Motor neuron (in vitro differentiated cells): Measurements from ENCODE around the gene MFSD1. TPM values are rescaled to one million over a fixed set of nuclear protein-coding genes. Genes with fewer than 3 reads are reported as not detected.
"Not testable (repeated sequence)": the region's sequence is repeated elsewhere in the genome, so short reads cannot be mapped to it uniquely, and the experiment has no call there.

Source experiments
- ATAC-seq, 8 experiments: fragments of 200-7000 bp; cut with Tn5 transposase; replicated peaks in 6 of 8; 2 replicates each; pipeline ENCODE4 v1.8.0; 2021; ENCODE audit warnings: mild to moderate bottlenecking in 8 of 8, moderate library complexity in 8 of 8
- H3K27ac ChIP-seq, 2 donors: fragments of 250-450 bp; sonication (Bioruptor Pico); 2 replicates each; pipeline ENCODE4 v1.9.0; 2021; ENCODE audit warnings: antibody characterized with exemption in 2 of 2, mild to moderate bottlenecking in 2 of 2, moderate library complexity in 1 of 2
- H3K4me1 ChIP-seq, 2 donors: fragments of 250-450 bp; sonication (Bioruptor Pico); replicated peaks in 1 of 2; 2 replicates each; pipeline ENCODE4 v1.6.1; 2021; ENCODE audit warnings: antibody characterized with exemption in 2 of 2, mild to moderate bottlenecking in 2 of 2, moderate library complexity in 1 of 2
- H3K4me3 ChIP-seq, 5 donors: fragments of 250-450 bp; sonication (Bioruptor Pico); 2 replicates each; pipeline ENCODE4 v1.9.0; 2021; ENCODE audit warnings: antibody characterized with exemption in 5 of 5, mild to moderate bottlenecking in 5 of 5, moderate library complexity in 4 of 5
- WGBS, 10 experiments: fragments of 450-650 bp; shearing (Covaris generic); methylation state at CpG; one replicate each; pipeline ENCODE4 v1.0.0; 2022; 5-methylcytosine and 5-hydroxymethylcytosine counted together
- in situ Hi-C, 9 experiments: fragments of 400-800 bp; cut with MboI; loops; one replicate each; pipeline ENCODE4 v1.15.0; 2021; ENCODE audit warnings: low sequenced_read_pairs in 9 of 9, low pct_unique_long_range_greater_than_20kb in 2 of 9; ENCODE audit not compliant: unreplicated experiment in 9 of 9
- total RNA-seq, 8 experiments: library from RNA; unstranded; fragments of 300-600 nt; gene quantifications; 2 replicates each; pipeline versions ENCODE4 v1.2.3 to v1.2.4, GENCODE V29; 2022

MFSD1 gene
- total RNA-seq, 8 experiments from 2014 or later: 10.1 to 70.1 (median 22.9) TPM

GRCh38 chr3:158781849-158782248 is 20.0 kb upstream of the MFSD1 start:
- no peak overlapping the region for H3K4me3 ChIP-seq
- H3K27ac ChIP-seq: no peak overlapping the region
- no peak for ATAC-seq
- no peaks in the 10 kb centered on the region for H3K4me1 ChIP-seq
- in situ Hi-C loops: loop anchor here in 2 of 9 experiments (10.0 to 25.0 kb wide), 2 partner anchors 57 to 120 kb away; partner anchors contain the start of gene LXN (in 2 of the 2)
- 14 to 83% (median 45%) methylated on average over 1 of the region's 1 CpG; no CpG with 5 or more reads in 2 of the 10 experiments for WGBS, 10 experiments

- WGBS, 10 experiments: 0 to 100% (median 58%) methylated on average over 1 to 3 of the region's 3 CpGs
- ATAC-seq: peak in 3 of 8 experiments; percentile 52 to 90 (median 80)
- in situ Hi-C loops: loop anchor here in 2 of 9 experiments (10.0 to 25.0 kb wide), 2 partner anchors 58 to 120 kb away; partner anchors contain the start of gene LXN (in 2 of the 2)
- Histone ChIP-seq H3K27ac (no peak overlapping the region), H3K4me1 (no peaks in the 10 kb centered on the region), H3K4me3 (no peak overlapping the region)
Measured at GRCh38 chr3:158782283-158782989, 19.4 kb upstream of the MFSD1 start.

GRCh38 chr3:158783051-158783450 is 18.8 kb upstream of the MFSD1 start:
- H3K4me1 ChIP-seq: no peaks in the 10 kb centered on the region
- H3K4me3 ChIP-seq: no peak overlapping the region
- peak in 3 of 8 experiments; percentile 28 to 79 (median 52) for ATAC-seq
- in situ Hi-C loops: loop anchor here in 2 of 9 experiments (10.0 to 25.0 kb wide), 2 partner anchors 58 to 121 kb away; partner anchors contain the start of gene LXN (in 2 of the 2)
- 80 to 100% (median 100%) methylated on average over 1 to 2 of the region's 2 CpGs; no CpG with 5 or more reads in 2 of the 10 experiments for WGBS, 10 experiments
- no peak overlapping the region for H3K27ac ChIP-seq

GRCh38 chr3:158785972-158786371 is 15.9 kb upstream of the MFSD1 start:
- Histone ChIP-seq H3K4me3 (no peak overlapping the region), H3K4me1 (no peaks in the 10 kb centered on the region), H3K27ac (no peak overlapping the region)
- ATAC-seq: no peak
- in situ Hi-C loops: loop anchor here in 2 of 9 experiments (10.0 to 25.0 kb wide), 2 partner anchors 61 to 124 kb away; partner anchors contain the start of gene LXN (in 2 of the 2)
- whole genome bisulfite sequencing, 10 experiments: 42 to 100% (median 85%) methylated on average over 2 to 3 of the region's 3 CpGs

- WGBS, 10 experiments: 80 to 100% (median 100%) methylated on average over 1 of the region's 1 CpG; no CpG with 5 or more reads in 3 of the 10 experiments
- ATAC-seq: no peak
- in situ Hi-C loops: loop anchor here in 2 of 9 experiments (10.0 to 25.0 kb wide), 2 partner anchors 64 to 126 kb away; partner anchors contain the start of gene LXN (in 2 of the 2)
- no peak overlapping the region for H3K27ac ChIP-seq
- H3K4me1 ChIP-seq: no peaks in the 10 kb centered on the region
- H3K4me3 ChIP-seq: no peak overlapping the region
Measured at GRCh38 chr3:158788446-158788845, 13.4 kb upstream of the MFSD1 start.

- peak in 3 of 8 experiments; percentile 72 to 87 (median 73) for ATAC-seq
- in situ Hi-C loops: loop anchor here in 2 of 9 experiments (10.0 to 25.0 kb wide), 2 partner anchors 65 to 127 kb away; partner anchors contain the start of gene LXN (in 2 of the 2)
- Histone ChIP-seq H3K27ac (no peak overlapping the region), H3K4me1 (no peaks in the 10 kb centered on the region), H3K4me3 (no peak overlapping the region)
- 58 to 100% (median 89%) methylated on average over 1 of the region's 1 CpG; no CpG with 5 or more reads in 2 of the 10 experiments for WGBS, 10 experiments
Measured at GRCh38 chr3:158789592-158789991, 12.3 kb upstream of the MFSD1 start.

GRCh38 chr3:158790901-158791589 is 10.8 kb upstream of the MFSD1 start:
- peak in 4 of 8 experiments; percentile 56 to 74 (median 64) for ATAC-seq
- Histone ChIP-seq H3K4me1 (no peaks in the 10 kb centered on the region), H3K27ac (no peak overlapping the region), H3K4me3 (no peak overlapping the region)
- 3 to 28% (median 14%) methylated on average over 3 to 11 of the region's 11 CpGs for WGBS, 10 experiments
- in situ Hi-C loops: loop anchor here in 3 of 9 experiments (5.0 to 25.0 kb wide), 3 partner anchors 64 to 129 kb away; partner anchors contain the start of gene LXN (in 2 of the 3)

GRCh38 chr3:158791590-158791920 is 10.3 kb upstream of the MFSD1 start:
- not testable (repeated sequence) for ATAC-seq, H3K27ac ChIP-seq, H3K4me3 ChIP-seq, H3K4me1 ChIP-seq
- WGBS, 10 experiments: 0 to 10% (median 0%) methylated on average over 1 of the region's 1 CpG; no CpG with 5 or more reads in 5 of the 10 experiments
- in situ Hi-C loops: loop anchor here in 3 of 9 experiments (5.0 to 25.0 kb wide), 3 partner anchors 64 to 129 kb away; partner anchors contain the start of gene LXN (in 2 of the 3)

- no peak overlapping the region for H3K27ac ChIP-seq
- no peaks in the 10 kb centered on the region for H3K4me1 ChIP-seq
- 43 to 87% (median 57%) methylated on average over 4 to 8 of the region's 8 CpGs; no CpG with 5 or more reads in 1 of the 10 experiments for WGBS, 10 experiments
- no peak overlapping the region for H3K4me3 ChIP-seq
- ATAC-seq: peak in 3 of 8 experiments; percentile 15 to 86 (median 62)
- in situ Hi-C loops: loop anchor here in 3 of 9 experiments (5.0 to 25.0 kb wide), 3 partner anchors 65 to 130 kb away; partner anchors contain the start of gene LXN (in 2 of the 3)
Measured at GRCh38 chr3:158792709-158793108, 9.1 kb upstream of the MFSD1 start.

- in situ Hi-C loops: loop anchor here in 3 of 9 experiments (5.0 to 25.0 kb wide), 3 partner anchors 67 to 132 kb away; partner anchors contain the start of gene LXN (in 2 of the 3)
- Histone ChIP-seq H3K27ac (no peak overlapping the region), H3K4me1 (no peaks in the 10 kb centered on the region), H3K4me3 (no peak overlapping the region)
- ATAC-seq: no peak
- 46 to 100% (median 93%) methylated on average over 2 of the region's 2 CpGs; no CpG with 5 or more reads in 4 of the 10 experiments for WGBS, 10 experiments
Measured at GRCh38 chr3:158794206-158794605, 7.6 kb upstream of the MFSD1 start.

GRCh38 chr3:158794936-158795518 is 6.8 kb upstream of the MFSD1 start:
- WGBS, 10 experiments: 50 to 100% (median 80%) methylated on average over 2 to 5 of the region's 5 CpGs; no CpG with 5 or more reads in 1 of the 10 experiments
- no peaks in the 10 kb centered on the region for H3K4me1 ChIP-seq
- H3K4me3 ChIP-seq: no peak overlapping the region
- H3K27ac ChIP-seq: no peak overlapping the region
- peak in 3 of 8 experiments; percentile 57 to 60 (median 60) for ATAC-seq
- in situ Hi-C loops: loop anchor here in 3 of 9 experiments (5.0 to 25.0 kb wide), 3 partner anchors 68 to 133 kb away; partner anchors contain the start of gene LXN (in 2 of the 3)

- Histone ChIP-seq H3K4me1 (peaks cover 11 to 17% of the 10 kb centered on the region in 2 donors), H3K4me3 (peak overlapping the region; percentile 63 to 99 (median 82)), H3K27ac (peak overlapping the region in 1 of 2 donors; percentile 68)
- in situ Hi-C loops: no loop called here
- ATAC-seq: peak in 6 of 8 experiments; percentile 6 to 29 (median 16)
- 0 to 48% (median 32%) methylated on average over 1 to 11 of the region's 11 CpGs for WGBS, 10 experiments
Measured at GRCh38 chr3:158801201-158801600, 653 bp upstream of the MFSD1 start.
